Hypothalamus (tissue), 51 donors: ENCODE data around the gene CIITA.
"Not testable (repeated sequence)": the region's sequence is repeated elsewhere in the genome, so short reads cannot be mapped to it uniquely, and the experiment has no call there.

Experiments
- DNase-seq, 51 donors: peaks; one replicate each; lab custom pipeline; 2025; lab: John Stamatoyannopoulos, UW

Gene CIITA

GRCh38 chr16:10911267-10911666 is 34.3 kb downstream of the CIITA start:
- DNase-seq: no peak

GRCh38 chr16:10916534-10916933 is 39.5 kb downstream of the CIITA start:
- no peak for DNase-seq

- DNase-seq: peak in 50 of 51 donors; percentile 16 to 95 (median 74)
Measured at GRCh38 chr16:10918294-10919002, 41.4 kb downstream of the CIITA start.

DNA sequence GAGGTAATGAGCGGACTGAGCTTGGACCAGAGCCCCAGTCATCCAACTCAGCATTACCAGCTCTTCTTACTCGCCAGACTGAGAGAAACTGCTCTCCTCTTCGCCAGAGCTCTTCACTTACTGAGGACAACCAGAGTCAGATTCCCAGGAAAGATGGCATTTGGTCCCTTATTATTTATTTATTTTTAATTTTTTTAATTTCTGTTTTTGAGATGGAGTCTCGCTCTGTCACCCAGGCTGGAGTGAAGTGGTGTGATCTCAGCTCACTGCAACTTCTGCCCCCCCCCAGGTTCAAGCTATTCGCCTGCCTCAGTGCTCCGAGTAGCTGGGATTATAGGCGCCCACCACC is 42.0 kb downstream of the CIITA start:
- DNase-seq: no peak

DNA sequence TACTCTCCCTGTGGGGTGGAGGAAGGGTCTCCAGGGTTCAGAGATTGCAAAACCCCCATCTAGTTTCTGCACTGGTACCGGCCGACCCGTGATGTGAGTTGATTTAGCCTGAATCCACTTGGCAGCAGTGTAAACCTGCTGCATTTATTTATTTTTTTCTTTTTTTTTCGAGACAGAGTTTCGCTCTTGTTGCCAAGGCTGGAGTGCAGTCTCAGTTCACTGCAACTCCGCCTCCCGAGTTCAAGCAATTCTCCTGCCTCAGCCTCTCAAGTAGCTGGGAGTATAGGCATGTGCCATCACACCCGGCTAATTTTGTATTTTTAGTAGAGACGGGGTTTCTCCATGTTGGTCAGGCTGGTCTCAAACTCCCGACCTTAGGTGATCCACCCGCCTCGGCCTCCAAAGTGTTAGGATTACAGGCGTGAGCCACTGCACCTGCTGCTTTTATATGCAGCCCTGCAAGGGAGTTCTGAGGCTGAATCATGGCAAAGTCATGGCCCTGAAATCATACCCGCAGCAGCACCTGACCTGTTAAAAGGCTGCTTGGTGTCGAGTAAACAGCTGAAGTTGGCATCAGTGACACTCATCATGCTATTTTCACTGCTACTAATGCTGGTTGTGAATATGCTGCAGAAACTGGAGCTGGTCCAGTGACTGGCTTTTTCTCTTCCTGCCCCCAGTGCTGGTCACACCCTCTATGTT is 43.9 kb downstream of the CIITA start:
- DNase-seq: no peak

DNA sequence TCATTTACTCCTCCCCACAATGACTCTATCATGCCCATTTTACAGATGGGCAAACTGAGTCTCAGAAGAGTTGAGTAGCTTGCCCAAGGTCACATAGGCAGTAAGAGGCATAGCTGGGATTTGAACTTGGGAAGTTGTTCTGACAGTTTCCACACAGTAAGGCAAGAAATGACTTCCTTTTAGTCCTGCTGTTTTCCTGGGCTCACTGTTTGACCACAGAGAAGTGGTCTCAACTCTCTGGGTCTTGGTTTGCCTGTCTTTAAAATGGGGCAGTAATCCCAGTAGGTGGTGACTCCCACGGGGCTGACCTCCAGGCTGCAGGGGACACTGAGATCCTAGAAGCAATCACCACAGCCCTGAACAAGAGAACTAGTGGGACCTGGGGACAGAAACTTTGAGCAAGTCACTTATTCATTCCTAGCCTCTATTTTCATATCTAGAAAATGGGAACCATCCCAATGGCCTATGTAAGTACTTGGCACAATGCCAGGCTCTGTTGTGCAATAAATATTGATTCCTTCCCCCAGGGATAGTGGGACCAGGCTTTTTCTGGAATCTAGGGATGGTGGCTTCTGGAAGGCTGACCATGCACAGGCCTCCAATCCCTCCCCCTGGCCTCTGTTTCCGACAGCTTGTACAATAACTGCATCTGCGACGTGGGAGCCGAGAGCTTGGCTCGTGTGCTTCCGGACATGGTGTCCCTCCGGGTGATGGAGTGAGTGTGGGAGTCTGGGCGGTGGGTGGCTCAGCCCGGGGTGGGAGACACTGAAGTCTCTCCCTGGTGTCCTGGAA is 44.7 kb downstream of the CIITA start:
- DNase-seq: peak in 1 of 51 donors; percentile 39

GRCh38 chr16:10922328-10923145 is 45.5 kb downstream of the CIITA start:
- peak in 9 of 51 donors; percentile 10 to 30 (median 21) for DNase-seq

DNA sequence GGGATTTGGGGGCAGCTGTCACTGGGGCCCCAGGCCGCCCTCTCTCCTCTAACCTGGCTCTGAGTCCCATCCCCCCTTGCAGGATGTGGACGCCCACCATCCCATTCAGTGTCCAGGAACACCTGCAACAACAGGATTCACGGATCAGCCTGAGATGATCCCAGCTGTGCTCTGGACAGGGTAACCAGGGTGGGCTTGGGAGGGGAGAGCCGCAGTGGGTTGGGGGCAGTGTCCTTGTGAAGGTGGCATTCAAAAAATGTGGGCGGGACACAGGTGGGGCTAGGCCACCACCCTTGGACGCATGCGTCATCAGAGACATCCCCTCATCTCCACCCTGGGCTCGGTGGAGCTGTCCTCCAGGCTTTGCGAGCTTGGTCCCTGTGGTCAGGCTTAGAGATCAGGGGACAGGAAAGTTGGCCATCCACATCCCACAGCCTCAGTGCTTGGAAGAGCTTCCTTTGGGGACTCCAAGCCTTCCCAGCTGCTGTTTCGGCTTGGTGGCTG is 46.2 kb downstream of the CIITA start:
- no peak for DNase-seq

DNA sequence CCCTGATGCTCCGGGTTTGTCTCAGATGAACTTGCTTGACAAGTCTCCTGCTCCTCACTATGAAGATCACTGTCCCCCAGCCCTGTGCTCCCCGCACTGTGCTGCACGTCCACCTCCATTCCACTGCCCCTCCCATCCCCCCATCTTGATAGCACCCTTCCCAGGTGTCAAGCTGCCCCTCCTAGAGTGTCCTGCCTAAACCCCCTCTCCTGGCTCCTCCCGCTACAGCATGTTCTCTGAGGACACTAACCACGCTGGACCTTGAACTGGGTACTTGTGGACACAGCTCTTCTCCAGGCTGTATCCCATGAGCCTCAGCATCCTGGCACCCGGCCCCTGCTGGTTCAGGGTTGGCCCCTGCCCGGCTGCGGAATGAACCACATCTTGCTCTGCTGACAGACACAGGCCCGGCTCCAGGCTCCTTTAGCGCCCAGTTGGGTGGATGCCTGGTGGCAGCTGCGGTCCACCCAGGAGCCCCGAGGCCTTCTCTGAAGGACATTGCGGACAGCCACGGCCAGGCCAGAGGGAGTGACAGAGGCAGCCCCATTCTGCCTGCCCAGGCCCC is 46.7 kb downstream of the CIITA start:
- peak in 43 of 51 donors; percentile 5 to 83 (median 57) for DNase-seq

- not testable (repeated sequence) for DNase-seq
Measured at GRCh38 chr16:10925285-10925684, 48.3 kb downstream of the CIITA start.

DNA sequence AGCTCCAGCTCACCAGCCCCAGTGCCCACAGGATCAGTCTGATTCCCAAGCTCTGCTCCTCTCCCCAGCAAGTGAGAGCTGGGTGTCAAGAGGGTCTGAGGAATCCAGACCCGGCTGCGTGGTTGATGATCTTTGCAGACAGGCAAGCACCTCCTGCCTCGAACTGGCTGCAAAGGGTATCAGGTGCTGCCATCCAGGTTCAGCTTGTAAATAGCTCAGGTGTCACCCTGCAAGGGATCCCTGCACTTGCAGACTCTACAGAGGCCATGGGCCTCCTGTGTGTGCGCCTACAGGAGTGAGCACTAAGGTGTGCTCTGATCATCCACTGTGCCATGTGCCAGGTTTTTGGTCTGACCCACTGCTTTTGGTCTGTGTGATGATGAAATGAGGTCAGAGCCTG is 49.1 kb downstream of the CIITA start:
- no peak for DNase-seq

DNA sequence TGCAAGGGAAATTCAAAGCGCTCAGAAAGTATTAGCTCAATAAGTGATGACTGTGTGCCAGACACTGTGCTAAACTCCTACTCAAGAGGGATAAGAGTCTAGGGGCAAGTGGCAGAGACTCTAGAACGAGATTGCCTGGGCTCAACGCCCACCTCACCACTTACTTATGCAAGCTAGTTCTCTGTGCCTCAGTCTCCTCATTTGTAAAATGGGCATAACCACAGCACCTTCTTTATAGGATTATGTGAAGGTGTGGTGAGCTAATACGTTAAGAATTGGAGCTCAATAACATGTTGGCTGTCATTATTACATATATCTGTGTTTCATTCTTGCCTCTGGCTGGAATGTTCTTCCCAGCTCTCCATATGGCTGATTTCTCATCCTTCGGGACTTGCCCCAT is 49.9 kb downstream of the CIITA start:
- no peak for DNase-seq

GRCh38 chr16:10927497-10928112 is 50.6 kb downstream of the CIITA start:
- DNase-seq: no peak

GRCh38 chr16:10929097-10929496 is 52.1 kb downstream of the CIITA start:
- DNase-seq: not testable (repeated sequence)

GRCh38 chr16:10929853-10930754 is 53.1 kb downstream of the CIITA start:
- DNase-seq: peak in 10 of 51 donors; percentile 12 to 73 (median 44)

DNA sequence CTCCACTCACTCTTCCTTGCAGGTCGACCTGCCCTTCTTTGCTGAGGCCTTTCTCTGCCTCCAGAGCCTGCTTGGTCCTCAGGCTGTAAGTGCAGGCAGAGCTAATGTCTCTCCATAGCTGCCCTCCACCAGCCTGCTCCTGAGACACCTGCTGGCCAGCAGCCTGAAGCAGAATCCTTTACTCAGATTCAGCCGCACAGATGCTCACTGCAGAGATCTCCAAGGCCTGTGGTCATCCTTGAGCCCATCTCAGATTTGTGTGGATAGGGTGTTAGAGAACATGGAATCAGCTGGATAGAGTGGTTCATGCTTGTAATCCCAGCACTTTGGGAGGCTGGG is 53.7 kb downstream of the CIITA start:
- DNase-seq: no peak

- no peak for DNase-seq
Measured at GRCh38 chr16:10931134-10931533, 54.1 kb downstream of the CIITA start.

GRCh38 chr16:10931977-10932632 is 55.1 kb downstream of the CIITA start:
- DNase-seq: no peak
